HepG2 (cell line): ENCODE measurements around the gene MORC1. TPM values are rescaled to one million over a fixed set of nuclear protein-coding genes. Genes with fewer than 3 reads are reported as not detected.

Source experiments
- ATAC-seq: fragments of 200-7000 bp; cut with Tn5 transposase; 3 replicates; pipeline ENCODE4 v1.9.1; 2020; ENCODE audit warnings: mild to moderate bottlenecking, moderate library complexity
- BruUV-seq: library from RNA; stranded (reverse); fragments of 400-500 nt; replicated peaks from 2 replicates; lab custom pipeline; 2021; lab: Mats Ljungman, UMichigan
- CTCF ChIA-PET: fragments of 300-600 bp; formaldehyde crosslinking; extraction: SDS; loops from one replicate; lab custom pipeline; 2021; ENCODE audit warnings: low total read pairs, inconsistent platforms, low intra/inter-chr PET ratio; lab: Yijun Ruan, JAX
- POLR2A ChIA-PET: fragments of 350-600 bp; sonication (Branson Sonifier 250); formaldehyde crosslinking; loops from one replicate; lab custom pipeline; 2020; ENCODE audit warnings: antibody characterized with exemption, inconsistent platforms; lab: Yijun Ruan, JAX
- DNase-seq: peaks from one replicate; pipeline ENCODE4 v3.0.0-alpha.2; 2015; ENCODE audit warnings: low spot score
- FAIRE-seq: peaks from 3 replicates; lab custom pipeline; 2011; peaks lifted over from hg19 to GRCh38; lab: Jason Lieb, UNC
- H2AFZ ChIP-seq: one replicate; pipeline ENCODE4 v1.6.1; 2011; ENCODE audit warnings: low read length, inconsistent platforms
- H3K27ac ChIP-seq: fragments of 300-600 bp; 3 replicates; pipeline ENCODE4 v1.8.0; 2011; ENCODE audit warnings: mixed run types, mild to moderate bottlenecking, mixed read lengths, low read length, inconsistent platforms; ENCODE audit not compliant: insufficient read depth; ENCODE audit errors: extremely low read length
- H3K27me3 ChIP-seq, 2 experiments: fragments of 200-600 bp in 1 of 2; 2 replicates in 1 of 2; 3 replicates in 1 of 2; pipeline versions ENCODE4 v1.6.0 to v1.8.0; 2011; ENCODE audit warnings: low read length in 2 of 2, mild to moderate bottlenecking in 2 of 2, moderate library complexity in 2 of 2, inconsistent platforms in 1 of 2; ENCODE audit not compliant: insufficient read depth in 2 of 2, control insufficient read depth in 1 of 2
- H3K36me3 ChIP-seq, 2 experiments: fragments of 200-600 bp in 1 of 2; replicated peaks in 1 of 2; 2 replicates in 1 of 2; 3 replicates in 1 of 2; pipeline versions ENCODE4 v1.5.1 to v1.8.0; 2011; ENCODE audit warnings: low read length in 2 of 2, inconsistent platforms in 1 of 2; ENCODE audit not compliant: insufficient read depth in 2 of 2, control insufficient read depth in 1 of 2
- H3K4me1 ChIP-seq: 2 replicates; pipeline ENCODE4 v1.5.1; 2012; ENCODE audit warnings: low read length, inconsistent platforms; ENCODE audit not compliant: insufficient read depth
- H3K4me2 ChIP-seq: 2 replicates; pipeline ENCODE4 v1.6.0; 2011; ENCODE audit warnings: low read depth, low read length, inconsistent platforms
- H3K4me3 ChIP-seq, 3 experiments: fragments of 200-600 bp in 1 of 3; sonication (generic), shearing (Covaris generic) in 1 of 3; replicated peaks in 1 of 3; 2 replicates each; pipeline ENCODE4 v1.5.1; 2011 to 2016; ENCODE audit warnings: low read length in 3 of 3, inconsistent platforms in 2 of 3, low read depth in 2 of 3, mild to moderate bottlenecking in 2 of 3, control low read depth in 1 of 3, mixed read lengths in 1 of 3; ENCODE audit not compliant: insufficient read depth in 1 of 3
- H3K79me2 ChIP-seq: one replicate; pipeline ENCODE4 v1.6.1; 2011; ENCODE audit warnings: low read length, inconsistent platforms; ENCODE audit not compliant: insufficient read depth
- H3K9ac ChIP-seq: 2 replicates; pipeline ENCODE4 v1.6.0; 2011; ENCODE audit warnings: mild to moderate bottlenecking, low read depth, low read length, inconsistent platforms; ENCODE audit not compliant: insufficient read depth
- H3K9me3 ChIP-seq: 2 replicates; pipeline ENCODE4 v1.5.1; 2012; ENCODE audit warnings: mild to moderate bottlenecking, low read length
- H4K20me1 ChIP-seq: 2 replicates; pipeline ENCODE4 v1.6.0; 2011; ENCODE audit warnings: inconsistent platforms, mild to moderate bottlenecking, low read length, moderate library complexity; ENCODE audit not compliant: insufficient read depth
- JUN ChIP-seq: sonication (generic); formaldehyde crosslinking; IDR thresholded peaks from 2 replicates; pipeline ENCODE4 v1.4.0; 2020; ENCODE audit warnings: mild to moderate bottlenecking, missing genetic modification reagents
- KLF16 ChIP-seq, 2 experiments: sonication (generic) in 1 of 2; formaldehyde crosslinking in 1 of 2; IDR thresholded peaks; 2 replicates each; pipeline versions ENCODE4 v1.6.1 to v1.8.0; 2016 to 2023; ENCODE audit warnings: missing genetic modification reagents in 2 of 2, missing compliant biosample characterization in 1 of 2
- NFYB ChIP-seq: sonication (generic); formaldehyde crosslinking; IDR thresholded peaks from 2 replicates; pipeline ENCODE4 v1.4.0; 2020; ENCODE audit warnings: missing genetic modification reagents
- PCBP2 ChIP-seq: fragments of 200-400 bp; formaldehyde crosslinking; optimal IDR thresholded peaks from 2 replicates; pipeline ENCODE3; 2018; ENCODE audit warnings: low read length, low read depth; ENCODE audit not compliant: poor library complexity, severe bottlenecking
- SKIL ChIP-seq: sonication (generic); formaldehyde crosslinking; IDR thresholded peaks from 2 replicates; pipeline ENCODE4 v1.8.0; 2022; ENCODE audit warnings: missing genetic modification reagents, mild to moderate bottlenecking, moderate library complexity, borderline replicate concordance
- SMC3 ChIP-seq: IDR thresholded peaks from 2 replicates; pipeline ENCODE4 v1.6.1; 2011; ENCODE audit warnings: low read length, improper control_type of control experiment
- STAG1 ChIP-seq: sonication (generic); formaldehyde crosslinking; IDR thresholded peaks from 2 replicates; pipeline ENCODE4 v1.4.0; 2020; ENCODE audit warnings: missing genetic modification reagents
- ZNF180 ChIP-seq: sonication (generic); formaldehyde crosslinking; IDR thresholded peaks from 2 replicates; pipeline ENCODE4 v1.4.0; 2020; ENCODE audit warnings: low read depth, missing genetic modification reagents, borderline replicate concordance
- ZNF251 ChIP-seq: sonication (generic); formaldehyde crosslinking; IDR thresholded peaks from 2 replicates; pipeline ENCODE4 v1.9.0; 2021; ENCODE audit warnings: mild to moderate bottlenecking, missing genetic modification reagents
- ZNF263 ChIP-seq: sonication (generic); formaldehyde crosslinking; IDR thresholded peaks from 2 replicates; pipeline ENCODE4 v1.4.0; 2020; ENCODE audit warnings: missing genetic modification reagents
- ZNF33B ChIP-seq: sonication (generic); formaldehyde crosslinking; IDR thresholded peaks from 2 replicates; pipeline ENCODE4 v1.5.1; 2020; ENCODE audit warnings: mild to moderate bottlenecking, missing genetic modification reagents
- ZNF367 ChIP-seq: sonication (generic); formaldehyde crosslinking; IDR thresholded peaks from 2 replicates; pipeline ENCODE4 v1.4.0; 2020; ENCODE audit warnings: missing genetic modification reagents, borderline replicate concordance
- ZNF550 ChIP-seq: sonication (generic); formaldehyde crosslinking; IDR thresholded peaks from 2 replicates; pipeline ENCODE4 v1.4.0; 2020; ENCODE audit warnings: mild to moderate bottlenecking, missing genetic modification reagents, borderline replicate concordance
- ZNF724P ChIP-seq: sonication (generic); formaldehyde crosslinking; IDR thresholded peaks from 2 replicates; pipeline ENCODE4 v1.8.0; 2022; ENCODE audit warnings: missing genetic modification reagents, borderline replicate concordance
- WGBS: methylation state at CpG from one replicate; pipeline ENCODE4 v1.1.6; 2017; ENCODE audit warnings: low lambda C conversion rate; 5-methylcytosine and 5-hydroxymethylcytosine counted together
- in situ Hi-C: cut with HindIII; loops from 2 replicates; pipeline ENCODE4 v1.10.0; 2017; ENCODE audit warnings: low pct_unique_long_range_greater_than_20kb; ENCODE audit not compliant: extremely low pct_ligation_motif_present
- intact Hi-C: fragments of 100-400 bp; cut with micrococcal nuclease; formaldehyde crosslinking; loops from one replicate; pipeline ENCODE4 v1.10.0; 2022; ENCODE audit not compliant: unreplicated experiment
- polyA plus RNA-seq, 8 experiments: library from polyadenylated mRNA; depleted of rRNA in 3 of 8; stranded (reverse) in 7 of 8; unstranded in 1 of 8; fragments of >200 nt; fragmentation: Illumina TruSeq in 4 of 8; extraction: Trizol in 4 of 8; gene quantifications; 2 replicates each; pipeline versions ENCODE4 v1.2.1 to v1.2.3, GENCODE V29; 2011 to 2016; ENCODE audit warnings: low read depth in 4 of 8, missing spikeins in 1 of 8, mixed read lengths in 1 of 8; ENCODE audit not compliant: insufficient read depth in 1 of 8
- total RNA-seq, 5 experiments: library from RNA; depleted of rRNA; stranded (reverse); fragments of >200 nt; fragmentation: Illumina TruSeq; extraction: Trizol; gene quantifications; 2 replicates each; pipeline ENCODE4 v1.2.3, GENCODE V29; 2016; ENCODE audit warnings: low read depth in 1 of 5
- TF ChIP-seq, protein P1 (sequence below): sonication (generic); formaldehyde crosslinking; IDR thresholded peaks from 2 replicates; pipeline ENCODE4 v1.5.0; 2020; ENCODE audit warnings: mild to moderate bottlenecking, missing genetic modification reagents, moderate library complexity

Gene MORC1
- total and polyA plus RNA-seq, 2 of the 13 experiments (the other 11 are each of a cell fraction or from before 2014, with no cell fraction given) = not detected

- H3K4me3 ChIP-seq = no peak overlapping the region
- H3K9ac ChIP-seq = no peak overlapping the region
- H3K4me1 ChIP-seq = no peaks in the 10 kb centered on the region
- CTCF ChIA-PET = no interaction called here
- H3K9me3 ChIP-seq = no peaks in the 10 kb centered on the region
- no peaks in the 10 kb centered on the region for H3K79me2 ChIP-seq
- DNase-seq (no peak), ATAC-seq (no peak)
- no TSS peak for BruUV-seq
- no peak overlapping the region for H3K4me2 ChIP-seq
- TF ChIP-seq ZNF180 (no peak), ZNF251 (CRISPR knock-in tag) (no peak), PCBP2 (no peak), JUN (CRISPR knock-in tag) (no peak), ZNF33B (no peak), ZNF550 (CRISPR knock-in tag) (no peak)
- TF ChIP-seq, all 625 proteins: peak for 0
- no peaks in the 10 kb centered on the region for H3K36me3 ChIP-seq
- intact Hi-C loops (no loop called here), in situ Hi-C loops (no loop called here)
- no peaks in the 10 kb centered on the region for H3K27me3 ChIP-seq
- no peak overlapping the region for H3K27ac ChIP-seq
- no peaks in the 10 kb centered on the region for H4K20me1 ChIP-seq
- FAIRE-seq = no peak
- H2AFZ ChIP-seq = no peak overlapping the region
- POLR2A ChIA-PET = no interaction called here
Observed at GRCh38 chr3:109025896-109026295, 92.0 kb downstream of the MORC1 start.

GRCh38 chr3:109023656-109024254 lies 94.2 kb downstream of the MORC1 start:
- ChIA-PET POLR2A (no interaction called here), CTCF (interaction anchor here (1.4 kb wide), 1 partner anchor 58 kb away, joined by 15 read pairs; no protein-coding TSS in a partner anchor)
- Histone ChIP-seq H2AFZ (no peak overlapping the region), H3K27me3 (no peaks in the 10 kb centered on the region), H3K79me2 (no peaks in the 10 kb centered on the region), H3K4me1 (no peaks in the 10 kb centered on the region), H3K4me3 (no peak overlapping the region), H3K27ac (no peak overlapping the region), H3K36me3 (no peaks in the 10 kb centered on the region), H3K9ac (no peak overlapping the region), H4K20me1 (no peaks in the 10 kb centered on the region), H3K4me2 (no peak overlapping the region), H3K9me3 (no peaks in the 10 kb centered on the region)
- DNase-seq = peak; percentile 25
- BruUV-seq = no TSS peak
- 2% methylated on average over 3 of the region's 3 CpGs for WGBS
- intact Hi-C loops (loop anchor here (1.0 kb wide), 3 partner anchors 24 to 201 kb away; no protein-coding TSS in a partner anchor), in situ Hi-C loops (no loop called here)
- peak; percentile 61; the same call in 2 of the 3 replicates for ATAC-seq
- peak; percentile 49 for FAIRE-seq
- TF ChIP-seq ZNF724P (CRISPR knock-in tag) (no peak), KLF16 (CRISPR knock-in tag; IDR thresholded peaks at IDR 0.05) (no peak), STAG1 (CRISPR knock-in tag) (peak; percentile 59), SKIL (CRISPR knock-in tag) (no peak), ZNF367 (no peak), ZNF263 (CRISPR knock-in tag) (no peak), SMC3 (peak; percentile 61; the same call in 1 of the 2 replicates), NFYB (no peak)
- TF ChIP-seq, protein P1, sequence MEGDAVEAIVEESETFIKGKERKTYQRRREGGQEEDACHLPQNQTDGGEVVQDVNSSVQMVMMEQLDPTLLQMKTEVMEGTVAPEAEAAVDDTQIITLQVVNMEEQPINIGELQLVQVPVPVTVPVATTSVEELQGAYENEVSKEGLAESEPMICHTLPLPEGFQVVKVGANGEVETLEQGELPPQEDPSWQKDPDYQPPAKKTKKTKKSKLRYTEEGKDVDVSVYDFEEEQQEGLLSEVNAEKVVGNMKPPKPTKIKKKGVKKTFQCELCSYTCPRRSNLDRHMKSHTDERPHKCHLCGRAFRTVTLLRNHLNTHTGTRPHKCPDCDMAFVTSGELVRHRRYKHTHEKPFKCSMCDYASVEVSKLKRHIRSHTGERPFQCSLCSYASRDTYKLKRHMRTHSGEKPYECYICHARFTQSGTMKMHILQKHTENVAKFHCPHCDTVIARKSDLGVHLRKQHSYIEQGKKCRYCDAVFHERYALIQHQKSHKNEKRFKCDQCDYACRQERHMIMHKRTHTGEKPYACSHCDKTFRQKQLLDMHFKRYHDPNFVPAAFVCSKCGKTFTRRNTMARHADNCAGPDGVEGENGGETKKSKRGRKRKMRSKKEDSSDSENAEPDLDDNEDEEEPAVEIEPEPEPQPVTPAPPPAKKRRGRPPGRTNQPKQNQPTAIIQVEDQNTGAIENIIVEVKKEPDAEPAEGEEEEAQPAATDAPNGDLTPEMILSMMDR (CRISPR knock-in tag) = peak; percentile 67
